Activated CD8-positive, alpha-beta T cell treated with anti-CD3 and anti-CD28 coated beads for 36 hours (primary cell): ENCODE results near the gene DNAH6. TPM values are rescaled to one million over a fixed set of nuclear protein-coding genes. Genes with fewer than 3 reads are reported as not detected.

Experiments
- ATAC-seq: fragments of 200-7000 bp; cut with Tn5 transposase; one replicate; pipeline ENCODE4 v1.10.0; 2021; ENCODE audit warnings: mild to moderate bottlenecking, moderate library complexity
- CTCF ChIA-PET: fragments of 350-600 bp; sonication (Branson Sonifier 250); formaldehyde crosslinking; loops from one replicate; lab custom pipeline; 2021; ENCODE audit warnings: antibody characterized with exemption; lab: Charles Lee
- POLR2A ChIA-PET: fragments of 350-600 bp; sonication (Branson Sonifier 250); formaldehyde crosslinking; loops from one replicate; lab custom pipeline; 2021; ENCODE audit warnings: antibody characterized with exemption; lab: Charles Lee
- DNase-seq: peaks from one replicate; pipeline ENCODE4 v3.0.0-alpha.2; 2020
- H3K27ac Mint-ChIP-seq: one replicate; pipeline ENCODE4 v1.8.0; 2021; ENCODE audit warnings: mild to moderate bottlenecking, mixed read lengths
- H3K27me3 Mint-ChIP-seq: one replicate; pipeline ENCODE4 v1.8.0; 2021; ENCODE audit warnings: mixed read lengths
- H3K36me3 Mint-ChIP-seq: one replicate; pipeline ENCODE4 v1.8.0; 2021; ENCODE audit warnings: low read depth, mixed read lengths
- H3K4me1 Mint-ChIP-seq: one replicate; pipeline ENCODE4 v1.8.0; 2021; ENCODE audit warnings: low read depth, mixed read lengths
- H3K4me3 Mint-ChIP-seq: one replicate; pipeline ENCODE4 v1.8.0; 2021; ENCODE audit warnings: mild to moderate bottlenecking, moderate library complexity, mixed read lengths
- H3K9me3 Mint-ChIP-seq: one replicate; pipeline ENCODE4 v1.8.0; 2021; ENCODE audit warnings: mixed read lengths
- CTCF ChIP-seq: fragments of 200-600 bp; IDR thresholded peaks from one replicate; pipeline ENCODE4 v1.8.0; 2022; ENCODE audit warnings: antibody characterized with exemption, mild to moderate bottlenecking
- intact Hi-C: fragments of 100-400 bp; cut with micrococcal nuclease; formaldehyde crosslinking; loops from one replicate; pipeline ENCODE4 v1.10.0; 2022
- total RNA-seq, 2 experiments: library from RNA; stranded (reverse); gene quantifications; one replicate each; pipeline ENCODE4 v1.2.3, GENCODE V29; 2021

DNAH6 gene
- total RNA-seq, 2 experiments from 2014 or later, result 0.90 to 1.3 TPM

GRCh38 chr2:84846741-84847142 is 330.4 kb downstream of the DNAH6 start:
- peaks cover 89% of the 10 kb centered on the region for H3K4me1 Mint-ChIP-seq
- H3K9me3 Mint-ChIP-seq, result no peaks in the 10 kb centered on the region
- ATAC-seq, result no peak
- no peak for DNase-seq
- CTCF ChIA-PET, result interaction anchor here (1.2 to 3.5 kb wide), 8 partner anchors 9 to 349 kb away, joined by 3 to 19 read pairs (median 6); partner anchors contain the start of gene TRABD2A
- no peak for TF ChIP-seq CTCF
- intact Hi-C loops, result loop anchor here (1.0 to 10.0 kb wide), 3 partner anchors 10 to 62 kb away; partner anchors contain the start of gene TRABD2A
- peak overlapping the region; percentile 48 for H3K4me3 Mint-ChIP-seq
- H3K27me3 Mint-ChIP-seq, result no peaks in the 10 kb centered on the region
- H3K27ac Mint-ChIP-seq, result peak overlapping the region; percentile 97
- H3K36me3 Mint-ChIP-seq, result peaks cover 51% of the 10 kb centered on the region
- POLR2A ChIA-PET, result interaction anchor here (1.0 to 2.6 kb wide), 12 partner anchors 8 to 321 kb away, joined by 3 to 18 read pairs (median 6); partner anchors contain the start of gene TMSB10

GRCh38 chr2:84847326-84848050 is 331.2 kb downstream of the DNAH6 start:
- Mint-ChIP-seq H3K27ac (peak overlapping the region; percentile 97), H3K4me1 (peaks cover 90% of the 10 kb centered on the region), H3K4me3 (peak overlapping the region; percentile 48), H3K9me3 (peaks cover 5% of the 10 kb centered on the region), H3K27me3 (no peaks in the 10 kb centered on the region), H3K36me3 (peaks cover 53% of the 10 kb centered on the region)
- CTCF ChIA-PET, result interaction anchor here (1.2 to 3.5 kb wide), 5 partner anchors 9 to 349 kb away, joined by 3 to 19 read pairs (median 8); no protein-coding TSS in a partner anchor
- DNase-seq, result no peak
- intact Hi-C loops, result loop anchor here (1.0 to 10.0 kb wide), 3 partner anchors 11 to 63 kb away; partner anchors contain the start of gene TRABD2A
- TF ChIP-seq CTCF, result no peak
- no peak for ATAC-seq
- POLR2A ChIA-PET, result interaction anchor here (0.5 to 2.6 kb wide), 10 partner anchors 9 to 79 kb away, joined by 3 to 14 read pairs (median 5); partner anchors contain the start of gene TMSB10

GRCh38 chr2:84849271-84849952 is 333.1 kb downstream of the DNAH6 start:
- Mint-ChIP-seq H3K27me3 (no peaks in the 10 kb centered on the region), H3K4me3 (peak overlapping the region; percentile 8), H3K9me3 (peaks cover 15% of the 10 kb centered on the region), H3K4me1 (peaks cover 86% of the 10 kb centered on the region), H3K27ac (peak overlapping the region; percentile 70), H3K36me3 (peaks cover 62% of the 10 kb centered on the region)
- POLR2A ChIA-PET, result interaction anchor here (1.1 to 2.9 kb wide), 8 partner anchors 8 to 76 kb away, joined by 4 to 12 read pairs (median 6); partner anchors contain the start of gene TMSB10
- intact Hi-C loops, result loop anchor here (5.0 to 10.0 kb wide), 2 partner anchors 33 to 65 kb away; partner anchors contain the start of gene TRABD2A
- DNase-seq (peak; percentile 76), ATAC-seq (peak; percentile 54)
- CTCF ChIA-PET, result interaction anchor here (0.6 to 3.8 kb wide), 12 partner anchors 8 to 108 kb away, joined by 3 to 20 read pairs (median 3); partner anchors contain the start of gene TRABD2A
- no peak for TF ChIP-seq CTCF

- TF ChIP-seq CTCF, result no peak
- H3K4me3 Mint-ChIP-seq, result no peak overlapping the region
- H3K4me1 Mint-ChIP-seq, result peaks cover 90% of the 10 kb centered on the region
- ChIA-PET CTCF (interaction anchor here (0.6 to 3.8 kb wide), 11 partner anchors 7 to 357 kb away, joined by 3 to 20 read pairs (median 3); partner anchors contain the start of gene TRABD2A), POLR2A (interaction anchor here (1.0 to 2.9 kb wide), 9 partner anchors 8 to 63 kb away, joined by 3 to 12 read pairs (median 5); partner anchors contain the start of gene TMSB10)
- H3K9me3 Mint-ChIP-seq, result peaks cover 20% of the 10 kb centered on the region
- no peaks in the 10 kb centered on the region for H3K27me3 Mint-ChIP-seq
- intact Hi-C loops, result no loop called here
- H3K27ac Mint-ChIP-seq, result peak overlapping the region; percentile 70
- no peak for ATAC-seq
- no peak for DNase-seq
- H3K36me3 Mint-ChIP-seq, result peaks cover 64% of the 10 kb centered on the region
Measured at GRCh38 chr2:84850471-84850870, 334.2 kb downstream of the DNAH6 start.
